IMR-90 (cell line): ENCODE results near the gene MYNN. TPM values are rescaled to one million over a fixed set of nuclear protein-coding genes. Genes with fewer than 3 reads are reported as not detected.

Source experiments
- ATAC-seq: fragments of 200-7000 bp; cut with Tn5 transposase; 2 replicates; pipeline ENCODE4 v1.9.1; 2020; ENCODE audit warnings: low read depth, mild to moderate bottlenecking, moderate library complexity
- BruUV-seq: library from RNA; stranded (reverse); fragments of 400-500 nt; replicated peaks from 2 replicates; lab custom pipeline; 2021; lab: Mats Ljungman, UMichigan
- CTCF ChIA-PET: fragments of 300-600 bp; formaldehyde crosslinking; extraction: SDS; loops from one replicate; lab custom pipeline; 2021; ENCODE audit warnings: antibody characterized with exemption; lab: Yijun Ruan, JAX
- POLR2A ChIA-PET: fragments of 300-600 bp; sonication (Branson Sonifier 250); formaldehyde crosslinking; loops from one replicate; lab custom pipeline; 2022; ENCODE audit warnings: antibody characterized with exemption; ENCODE audit not compliant: unreplicated experiment; lab: Charles Lee
- DNase-seq: peaks from one replicate; pipeline ENCODE4 v3.0.0; 2013
- H2AFZ ChIP-seq: replicated peaks from 2 replicates; pipeline ENCODE3; 2013; ENCODE audit warnings: low read length, mild to moderate bottlenecking; ENCODE audit not compliant: poor library complexity
- H2AK5ac ChIP-seq: 2 replicates; pipeline ENCODE4 v1.6.1; 2013; ENCODE audit warnings: low read depth, low read length, inconsistent platforms
- H2AK9ac ChIP-seq: replicated peaks from 2 replicates; pipeline ENCODE3; 2013; ENCODE audit warnings: mild to moderate bottlenecking, low read depth, low read length, moderate library complexity; ENCODE audit not compliant: poor library complexity
- H2BK120ac ChIP-seq: 2 replicates; pipeline ENCODE4 v1.6.1; 2013; ENCODE audit warnings: low read depth, low read length, inconsistent platforms
- H2BK15ac ChIP-seq: 3 replicates; pipeline ENCODE4 v1.6.1; 2013; ENCODE audit warnings: low read depth, low read length, inconsistent platforms
- H2BK20ac ChIP-seq: 2 replicates; pipeline ENCODE4 v1.6.1; 2013; ENCODE audit warnings: low read depth, mild to moderate bottlenecking, inconsistent platforms, low read length, moderate library complexity
- H2BK5ac ChIP-seq: 2 replicates; pipeline ENCODE4 v1.6.1; 2013; ENCODE audit warnings: mild to moderate bottlenecking, low read depth, low read length, inconsistent platforms; ENCODE audit not compliant: poor library complexity, severe bottlenecking
- H3K14ac ChIP-seq: replicated peaks from 2 replicates; pipeline ENCODE4 v1.6.1; 2013; ENCODE audit warnings: low read depth, low read length, inconsistent platforms
- H3K18ac ChIP-seq: 2 replicates; pipeline ENCODE4 v1.6.1; 2013; ENCODE audit warnings: low read depth, low read length, control low read depth
- H3K23ac ChIP-seq: 2 replicates; pipeline ENCODE4 v1.6.1; 2013; ENCODE audit warnings: low read depth, low read length, inconsistent platforms
- H3K27ac ChIP-seq: 2 replicates; pipeline ENCODE4 v1.5.1; 2013; ENCODE audit warnings: mild to moderate bottlenecking, control low read depth, low read length; ENCODE audit not compliant: insufficient read depth
- H3K27me3 ChIP-seq: 2 replicates; pipeline ENCODE4 v1.6.1; 2013; ENCODE audit warnings: low read length; ENCODE audit not compliant: control insufficient read depth, insufficient read depth
- H3K36me3 ChIP-seq: 2 replicates; pipeline ENCODE4 v1.6.1; 2013; ENCODE audit warnings: low read length, mixed read lengths; ENCODE audit not compliant: control insufficient read depth, insufficient read depth
- H3K4ac ChIP-seq: 2 replicates; pipeline ENCODE4 v1.6.1; 2013; ENCODE audit warnings: low read depth, low read length, inconsistent platforms
- H3K4me1 ChIP-seq: 2 replicates; pipeline ENCODE4 v1.6.1; 2013; ENCODE audit warnings: low read length, mixed read lengths; ENCODE audit not compliant: control insufficient read depth, insufficient read depth
- H3K4me2 ChIP-seq: 2 replicates; pipeline ENCODE4 v1.6.1; 2013; ENCODE audit warnings: low read depth, mild to moderate bottlenecking, control low read depth, low read length, moderate library complexity
- H3K4me3 ChIP-seq: 2 replicates; pipeline ENCODE4 v1.5.1; 2013; ENCODE audit warnings: low read depth, mild to moderate bottlenecking, control low read depth, low read length, moderate library complexity; ENCODE audit not compliant: insufficient read depth
- H3K56ac ChIP-seq: 2 replicates; pipeline ENCODE4 v1.6.1; 2013; ENCODE audit warnings: low read length, inconsistent platforms; ENCODE audit not compliant: insufficient read depth; ENCODE audit errors: extremely low read depth
- H3K79me1 ChIP-seq, 2 experiments: 2 replicates each; pipeline ENCODE4 v1.6.1; 2013; ENCODE audit warnings: low read length in 2 of 2, inconsistent platforms in 1 of 2, low read depth in 1 of 2
- H3K9ac ChIP-seq: 2 replicates; pipeline ENCODE4 v1.6.1; 2013; ENCODE audit warnings: low read depth, low read length, control low read depth
- H3K9me1 ChIP-seq: 2 replicates; pipeline ENCODE4 v1.6.1; 2013; ENCODE audit warnings: low read length, inconsistent platforms; ENCODE audit not compliant: insufficient read depth
- H3K9me3 ChIP-seq: 2 replicates; pipeline ENCODE4 v1.6.1; 2013; ENCODE audit warnings: low read length; ENCODE audit not compliant: control insufficient read depth, insufficient read depth
- H4K20me1 ChIP-seq: 2 replicates; pipeline ENCODE4 v1.6.1; 2013; ENCODE audit warnings: low read length, inconsistent platforms; ENCODE audit not compliant: insufficient read depth
- H4K5ac ChIP-seq: 2 replicates; pipeline ENCODE4 v1.6.1; 2013; ENCODE audit warnings: mild to moderate bottlenecking, low read depth, low read length, control low read depth
- H4K8ac ChIP-seq, 2 experiments: 2 replicates each; pipeline ENCODE4 v1.6.1; 2013; ENCODE audit warnings: low read depth in 2 of 2, low read length in 2 of 2, control low read depth in 1 of 2, inconsistent platforms in 1 of 2
- H4K91ac ChIP-seq: 2 replicates; pipeline ENCODE4 v1.6.1; 2013; ENCODE audit warnings: low read depth, low read length, inconsistent platforms; ENCODE audit not compliant: insufficient read depth
- CHD1 ChIP-seq: IDR thresholded peaks from 2 replicates; pipeline ENCODE4 v1.6.1; 2012; ENCODE audit warnings: low read depth, low read length, improper control_type of control experiment
- CTCF ChIP-seq: conservative IDR thresholded peaks from 2 replicates; pipeline ENCODE4 v1.5.1; 2012; ENCODE audit warnings: mild to moderate bottlenecking, low read depth, low read length, improper control_type of control experiment
- MAZ ChIP-seq: IDR thresholded peaks from 2 replicates; pipeline ENCODE4 v1.6.1; 2012; ENCODE audit warnings: low read depth, mild to moderate bottlenecking, low read length, improper control_type of control experiment, moderate library complexity, borderline replicate concordance
- RAD21 ChIP-seq: IDR thresholded peaks from 2 replicates; pipeline ENCODE4 v1.6.1; 2012; ENCODE audit warnings: low read length, improper control_type of control experiment
- RCOR1 ChIP-seq: IDR thresholded peaks from 2 replicates; pipeline ENCODE4 v1.6.1; 2012; ENCODE audit warnings: mild to moderate bottlenecking, low read length, improper control_type of control experiment; ENCODE audit not compliant: insufficient replicate concordance
- RFX5 ChIP-seq: IDR thresholded peaks from 2 replicates; pipeline ENCODE4 v1.8.0; 2012; ENCODE audit warnings: low read depth, mild to moderate bottlenecking, low read length, moderate library complexity
- WGBS, 2 experiments: methylation state at CpG; one replicate each; pipeline versions ENCODE4 v1.1.5 to v1.1.7; 2013; ENCODE audit warnings: missing lambda C conversion rate in 2 of 2; ENCODE audit not compliant: insufficient read length in 1 of 2; ENCODE audit errors: extremely low coverage in 2 of 2; 5-methylcytosine and 5-hydroxymethylcytosine counted together
- dilution Hi-C: fragments of 300-500 bp; cut with HindIII; formaldehyde crosslinking; loops from one replicate; pipeline ENCODE4 v1.14.3; 2018; ENCODE audit warnings: low sequenced_read_pairs; ENCODE audit not compliant: unreplicated experiment
- in situ Hi-C: fragments of 300-500 bp; cut with MboI; formaldehyde crosslinking; loops from 3 replicates; pipeline ENCODE4 v1.14.3; 2019; ENCODE audit warnings: low sequenced_read_pairs, inconsistent platforms, mixed read lengths
- intact Hi-C: fragments of 100-400 bp; cut with micrococcal nuclease; formaldehyde crosslinking; loops from 2 replicates; pipeline ENCODE4 v1.10.0; 2022
- polyA plus RNA-seq, 3 experiments: library from polyadenylated mRNA; depleted of rRNA; stranded (reverse); fragments of >200 nt; gene quantifications; 2 replicates each; pipeline ENCODE4 v1.2.3, GENCODE V29; 2012; ENCODE audit warnings: low replicate concordance in 1 of 3
- total RNA-seq: library from RNA; depleted of rRNA; stranded (reverse); fragments of >200 nt; gene quantifications from 2 replicates; pipeline ENCODE4 v1.2.3, GENCODE V29; 2012

MYNN gene
- total and polyA plus RNA-seq, 2 of the 4 experiments (the other 2 are of a cell fraction): 11.8 to 26.9 TPM

GRCh38 chr3:169739067-169739466 is 34.1 kb upstream of the MYNN start:
- dilution Hi-C loops: no loop called here
- POLR2A ChIA-PET: no interaction called here

More at GRCh38 chr3:169739067-169739466, 34.1 kb upstream of the MYNN start:
- H2AFZ ChIP-seq: no peak overlapping the region
- H3K4me2 ChIP-seq: no peak overlapping the region
- H3K4me3 ChIP-seq: no peak overlapping the region
- ATAC-seq: no peak
- no peak overlapping the region for H3K27ac ChIP-seq
- in situ Hi-C loops (no loop called here), intact Hi-C loops (no loop called here)
- CTCF ChIA-PET: no interaction called here
- no peaks in the 10 kb centered on the region for H3K27me3 ChIP-seq
- H3K9me1 ChIP-seq: no peaks in the 10 kb centered on the region
- H2BK15ac ChIP-seq: no peak overlapping the region
- no peak overlapping the region for H2AK9ac ChIP-seq
- WGBS, 2 experiments: no CpG with 5 or more reads among the region's 2 CpGs
- no peak overlapping the region for H4K5ac ChIP-seq
- H3K9me3 ChIP-seq: no peaks in the 10 kb centered on the region
- H4K91ac ChIP-seq: no peak overlapping the region
- TF ChIP-seq CHD1 (no peak), RCOR1 (no peak), RAD21 (no peak), CTCF (no peak), MAZ (no peak), RFX5 (no peak)
- no peak overlapping the region for H3K56ac ChIP-seq
- no peak overlapping the region for H3K18ac ChIP-seq
- no peaks in the 10 kb centered on the region for H4K20me1 ChIP-seq
- no peak overlapping the region for H2AK5ac ChIP-seq
- BruUV-seq: no TSS peak
- H4K8ac ChIP-seq: no peak overlapping the region
- H3K79me1 ChIP-seq: no peaks in the 10 kb centered on the region
- no peak overlapping the region for H2BK120ac ChIP-seq
- no peak overlapping the region for H3K14ac ChIP-seq
- H3K36me3 ChIP-seq: no peaks in the 10 kb centered on the region
- H3K23ac ChIP-seq: no peak overlapping the region
- no peak overlapping the region for H3K9ac ChIP-seq
- H2BK20ac ChIP-seq: no peak overlapping the region
- no peak for DNase-seq
- H3K4ac ChIP-seq: no peak overlapping the region
- H2BK5ac ChIP-seq: no peak overlapping the region
- H3K4me1 ChIP-seq: no peaks in the 10 kb centered on the region
